Measurements from ENCODE around the gene XPO5.

The XPO5 gene

DNA sequence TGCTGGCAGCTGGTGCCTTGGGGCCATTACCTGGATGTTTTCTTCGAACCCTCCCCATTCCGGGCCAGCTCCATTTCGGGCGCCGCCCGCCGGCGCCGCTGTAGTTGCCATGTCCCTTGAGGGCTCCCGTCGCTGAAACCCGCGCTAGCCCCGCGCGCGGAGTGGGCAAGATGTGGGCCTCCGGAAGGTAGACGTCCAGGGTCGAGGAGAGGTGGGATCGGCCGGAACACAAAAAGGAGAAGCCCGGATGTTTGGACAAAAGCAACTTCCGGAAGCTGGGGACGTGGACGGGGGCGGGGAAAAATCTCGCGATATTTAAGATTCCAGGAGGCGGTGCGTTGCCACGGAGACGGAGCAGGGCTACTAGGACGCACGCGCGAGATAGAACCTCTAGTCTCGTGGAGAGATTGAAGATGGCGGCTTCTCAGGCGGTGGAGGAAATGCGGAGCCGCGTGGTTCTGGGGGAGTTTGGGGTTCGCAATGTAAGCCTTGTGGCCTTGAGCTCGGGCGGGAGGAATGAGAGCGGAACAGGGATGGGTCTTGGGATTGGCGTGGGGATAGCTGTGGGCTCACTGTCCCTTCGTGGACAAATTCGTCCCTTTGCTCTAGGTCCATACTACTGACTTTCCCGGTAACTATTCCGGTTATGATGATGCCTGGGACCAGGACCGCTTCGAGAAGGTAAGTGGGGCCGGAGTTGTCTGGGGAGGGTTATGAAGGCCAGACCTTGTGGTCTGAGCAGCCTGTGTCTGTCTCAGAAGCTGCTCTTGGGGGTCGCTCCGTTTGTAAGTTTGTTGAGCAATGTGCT, 58.9 kb downstream of the XPO5 start, which contains the start of the genes POLR1C and YIPF3:
POLR1C (plus strand) TSS at position 393 of the 808 bp plus-strand sequence; CDS start at position 414, 21 bp downstream.
YIPF3 (minus strand) TSS at position 230 of the 808 bp plus-strand sequence; CDS start at position 111, 119 bp downstream.
- DNase-seq (ENCODE audit: low read depth) = peak; percentile 90
- TF ChIP-seq, protein P1, sequence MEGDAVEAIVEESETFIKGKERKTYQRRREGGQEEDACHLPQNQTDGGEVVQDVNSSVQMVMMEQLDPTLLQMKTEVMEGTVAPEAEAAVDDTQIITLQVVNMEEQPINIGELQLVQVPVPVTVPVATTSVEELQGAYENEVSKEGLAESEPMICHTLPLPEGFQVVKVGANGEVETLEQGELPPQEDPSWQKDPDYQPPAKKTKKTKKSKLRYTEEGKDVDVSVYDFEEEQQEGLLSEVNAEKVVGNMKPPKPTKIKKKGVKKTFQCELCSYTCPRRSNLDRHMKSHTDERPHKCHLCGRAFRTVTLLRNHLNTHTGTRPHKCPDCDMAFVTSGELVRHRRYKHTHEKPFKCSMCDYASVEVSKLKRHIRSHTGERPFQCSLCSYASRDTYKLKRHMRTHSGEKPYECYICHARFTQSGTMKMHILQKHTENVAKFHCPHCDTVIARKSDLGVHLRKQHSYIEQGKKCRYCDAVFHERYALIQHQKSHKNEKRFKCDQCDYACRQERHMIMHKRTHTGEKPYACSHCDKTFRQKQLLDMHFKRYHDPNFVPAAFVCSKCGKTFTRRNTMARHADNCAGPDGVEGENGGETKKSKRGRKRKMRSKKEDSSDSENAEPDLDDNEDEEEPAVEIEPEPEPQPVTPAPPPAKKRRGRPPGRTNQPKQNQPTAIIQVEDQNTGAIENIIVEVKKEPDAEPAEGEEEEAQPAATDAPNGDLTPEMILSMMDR (conservative IDR thresholded peaks at IDR 0.05; ENCODE audit: low read depth, low read length) = no peak
- peak within 1 kb of the TSS; percentile 87 for H3K4me3 ChIP-seq (ENCODE audit: low read length)

DNA sequence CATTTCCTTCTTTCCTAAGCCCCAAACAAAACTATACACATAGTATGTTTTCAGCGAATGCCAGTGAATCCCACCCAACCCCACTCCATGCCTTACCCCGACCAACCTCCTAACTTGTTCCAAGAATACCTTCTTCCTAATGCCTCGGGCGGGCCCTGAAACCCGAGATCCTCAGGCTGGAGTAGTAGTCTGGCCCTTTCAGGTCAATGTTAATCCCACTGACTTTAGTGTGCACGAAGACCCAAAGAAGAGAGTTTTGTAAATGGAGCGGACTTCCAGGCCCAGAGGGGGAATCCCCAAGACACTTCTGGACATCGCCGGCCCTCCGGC, 59.5 kb downstream of the XPO5 start:
- no peak for DNase-seq (ENCODE audit: low read depth)
- H3K4me3 ChIP-seq (ENCODE audit: low read length) = peak overlapping the region; percentile 87
- TF ChIP-seq, protein P1 (conservative IDR thresholded peaks at IDR 0.05; ENCODE audit: low read depth, low read length) = no peak

DNA sequence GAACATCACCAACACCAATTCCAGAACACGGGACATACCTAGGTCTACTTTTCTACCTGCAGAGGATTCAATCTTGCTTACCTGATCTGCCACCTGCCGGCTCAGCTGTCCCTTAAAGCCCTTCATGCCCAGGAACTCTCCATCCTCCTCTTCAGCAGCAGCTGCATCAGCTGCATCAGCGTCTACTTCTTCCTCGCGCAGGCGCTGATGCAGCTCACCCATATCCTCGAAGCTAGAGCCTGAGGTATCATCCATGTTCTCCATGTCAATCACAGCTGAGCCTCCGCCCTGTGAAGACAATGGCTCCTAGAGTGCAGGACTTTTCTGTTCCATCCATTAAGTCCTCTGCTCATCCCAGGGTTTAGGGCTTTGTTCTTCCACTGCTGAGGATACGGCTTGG, 60.0 kb downstream of the XPO5 start:
- no peak for DNase-seq (ENCODE audit: low read depth)
- TF ChIP-seq, protein P1 (conservative IDR thresholded peaks at IDR 0.05; ENCODE audit: low read depth, low read length) = no peak
- H3K4me3 ChIP-seq (ENCODE audit: low read length) = peak overlapping the region; percentile 87

DNA sequence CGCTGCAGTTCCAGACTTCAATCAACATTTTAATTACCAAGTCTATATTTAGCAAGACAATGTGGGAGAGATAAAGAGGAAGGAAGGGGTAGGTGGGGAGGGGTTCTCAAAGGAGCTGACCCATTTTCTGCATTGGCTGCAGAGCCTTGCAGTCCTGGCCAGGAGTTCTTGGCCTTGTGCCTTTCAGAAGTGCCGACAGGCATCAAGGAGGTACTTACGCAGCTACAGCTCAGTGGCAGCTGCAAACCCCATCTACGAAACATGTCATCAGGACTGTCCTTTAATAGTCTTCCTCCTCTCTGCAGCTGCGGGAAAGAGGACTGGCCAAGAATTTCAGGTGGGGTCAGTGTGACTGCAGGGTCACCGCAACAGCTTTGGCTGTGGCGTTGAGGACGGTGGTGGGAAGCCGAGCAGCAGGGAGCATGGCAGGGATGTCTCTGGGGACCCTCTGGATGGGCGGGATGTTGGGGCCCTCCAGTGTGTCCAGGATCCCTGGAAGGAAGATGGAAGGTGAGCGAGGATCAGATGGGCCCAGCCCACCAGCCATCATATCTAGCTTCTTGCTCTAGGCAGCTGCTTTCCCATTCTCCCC, 63.9 kb downstream of the XPO5 start:
- TF ChIP-seq, protein P1 (conservative IDR thresholded peaks at IDR 0.05; ENCODE audit: low read depth, low read length) = no peak
- no peak for DNase-seq (ENCODE audit: low read depth)
- no peak overlapping the region for H3K4me3 ChIP-seq (ENCODE audit: low read length)

DNA sequence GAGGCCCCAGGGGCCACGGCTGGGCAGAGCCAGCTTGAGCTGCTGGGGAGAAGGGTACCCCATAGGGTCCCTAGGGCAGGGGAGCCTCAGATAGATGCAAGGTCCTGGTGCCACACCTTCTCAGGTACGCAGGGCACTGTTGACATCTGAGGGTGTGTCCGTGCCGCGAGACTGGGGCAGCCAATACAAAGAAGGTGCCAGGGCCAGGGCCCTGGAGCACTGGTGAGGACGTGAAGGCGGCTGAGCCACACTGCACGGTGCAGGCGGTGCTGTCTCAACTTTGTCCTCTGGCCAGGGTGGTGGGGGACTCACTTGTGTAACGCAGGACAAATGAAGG, 65.0 kb downstream of the XPO5 start:
- TF ChIP-seq, protein P1 (conservative IDR thresholded peaks at IDR 0.05; ENCODE audit: low read depth, low read length) = no peak
- H3K4me3 ChIP-seq (ENCODE audit: low read length) = peak overlapping the region; percentile 49
- DNase-seq (ENCODE audit: low read depth) = no peak

DNA sequence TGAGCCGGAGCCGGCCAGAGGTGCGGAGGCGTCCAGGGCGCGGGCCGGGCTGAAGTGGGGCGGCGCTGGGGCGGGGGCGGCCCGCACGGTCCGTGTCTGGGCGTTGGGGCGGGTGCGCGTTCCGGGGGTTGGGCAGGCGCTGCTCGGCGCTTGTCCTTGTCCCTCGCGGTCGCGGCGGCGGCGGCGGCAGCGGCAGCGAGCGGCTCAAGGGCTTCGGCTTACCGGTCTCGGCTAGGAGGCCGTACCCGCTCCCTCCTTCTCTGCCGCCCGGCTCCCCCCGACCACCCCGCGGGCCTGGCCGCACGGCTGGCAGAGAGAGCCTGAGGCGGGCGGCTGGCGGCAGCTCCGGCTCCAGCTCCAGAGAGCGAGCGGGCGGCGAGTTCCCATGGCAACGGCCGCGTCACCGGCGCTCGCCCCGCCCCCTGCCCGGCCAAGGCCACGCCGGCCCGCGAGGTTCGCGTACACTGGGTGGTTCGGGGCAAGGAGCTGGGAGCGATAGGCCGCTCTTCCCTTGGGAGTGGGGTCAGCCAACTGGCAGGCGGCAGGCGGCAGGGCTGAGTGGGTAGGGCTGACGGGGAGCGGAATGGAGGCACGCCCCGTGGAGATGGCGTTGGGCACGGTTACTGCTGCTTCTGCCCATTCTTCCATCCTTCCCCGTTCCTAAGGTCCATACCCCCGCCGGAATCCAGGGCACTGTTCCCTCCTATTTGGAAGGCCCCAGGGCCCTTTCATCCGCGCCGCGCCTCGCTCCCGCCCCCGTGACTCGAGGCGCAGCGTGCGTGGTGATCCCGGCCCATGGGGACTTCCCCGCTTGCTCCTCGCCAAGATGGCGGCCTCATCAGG, 65.6 kb downstream of the XPO5 start, which contains the start of gene LRRC73:
LRRC73 (minus strand) TSS at position 363 of the 843 bp plus-strand sequence. CDS start 561 bp downstream, outside the sequence.
- DNase-seq (ENCODE audit: low read depth) = no peak
- peak within 1 kb of the TSS; percentile 49 for H3K4me3 ChIP-seq (ENCODE audit: low read length)
- TF ChIP-seq, protein P1 (conservative IDR thresholded peaks at IDR 0.05; ENCODE audit: low read depth, low read length) = no peak

Measured in retinal pigment epithelial cell (primary cell).